NB4 (cell line): Measurements from ENCODE around the gene TMEM89.

Experiments
- DNase-seq: peaks from one replicate; pipeline ENCODE4 v3.0.0; 2010; ENCODE audit warnings: low read depth
- H3K4me3 ChIP-seq: one replicate; pipeline ENCODE4 v1.5.1; 2011; ENCODE audit warnings: mild to moderate bottlenecking, low read depth, low read length, moderate library complexity
- MAX ChIP-seq: IDR thresholded peaks from 2 replicates; pipeline ENCODE4 v1.6.1; 2011; ENCODE audit warnings: low read depth, low read length
- MYC ChIP-seq: IDR thresholded peaks from 2 replicates; pipeline ENCODE4 v1.6.1; 2011; ENCODE audit warnings: low read depth, low read length
- POLR2A ChIP-seq: IDR thresholded peaks from 2 replicates; pipeline ENCODE4 v1.6.1; 2011; ENCODE audit warnings: mild to moderate bottlenecking; ENCODE audit not compliant: insufficient read length; ENCODE audit errors: extremely low read depth
- TF ChIP-seq, protein P1 (sequence below): IDR thresholded peaks from one replicate; pipeline ENCODE4 v1.5.1; 2012; ENCODE audit warnings: low read depth, low read length

The TMEM89 gene

GRCh38 chr3:48636149-48636655 is 14.6 kb upstream of the TMEM89 start:
- TF ChIP-seq MYC (no peak), MAX (no peak)
- TF ChIP-seq, protein P1, sequence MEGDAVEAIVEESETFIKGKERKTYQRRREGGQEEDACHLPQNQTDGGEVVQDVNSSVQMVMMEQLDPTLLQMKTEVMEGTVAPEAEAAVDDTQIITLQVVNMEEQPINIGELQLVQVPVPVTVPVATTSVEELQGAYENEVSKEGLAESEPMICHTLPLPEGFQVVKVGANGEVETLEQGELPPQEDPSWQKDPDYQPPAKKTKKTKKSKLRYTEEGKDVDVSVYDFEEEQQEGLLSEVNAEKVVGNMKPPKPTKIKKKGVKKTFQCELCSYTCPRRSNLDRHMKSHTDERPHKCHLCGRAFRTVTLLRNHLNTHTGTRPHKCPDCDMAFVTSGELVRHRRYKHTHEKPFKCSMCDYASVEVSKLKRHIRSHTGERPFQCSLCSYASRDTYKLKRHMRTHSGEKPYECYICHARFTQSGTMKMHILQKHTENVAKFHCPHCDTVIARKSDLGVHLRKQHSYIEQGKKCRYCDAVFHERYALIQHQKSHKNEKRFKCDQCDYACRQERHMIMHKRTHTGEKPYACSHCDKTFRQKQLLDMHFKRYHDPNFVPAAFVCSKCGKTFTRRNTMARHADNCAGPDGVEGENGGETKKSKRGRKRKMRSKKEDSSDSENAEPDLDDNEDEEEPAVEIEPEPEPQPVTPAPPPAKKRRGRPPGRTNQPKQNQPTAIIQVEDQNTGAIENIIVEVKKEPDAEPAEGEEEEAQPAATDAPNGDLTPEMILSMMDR = no peak
- peak overlapping the region; percentile 67 for H3K4me3 ChIP-seq
- DNase-seq = no peak

- peak within 1 kb of the TSS; percentile 67 for H3K4me3 ChIP-seq
- peak; percentile 98 for DNase-seq
- 0 out of 2 replicates have a peak, but pooled peaks have one; percentile 8 for TF ChIP-seq MAX
- TF ChIP-seq POLR2A = peak; percentile 47
- TF ChIP-seq MYC = 0 out of 2 replicates have a peak, but pooled peaks have one; percentile 16
- TF ChIP-seq, protein P1 = peak; percentile 71
Observed at GRCh38 chr3:48635222-48636021, 13.9 kb upstream of the TMEM89 start, which contains the start of gene SLC26A6. Gene SLC26A6 (minus strand): TSS chr3:48635461. CDS start chr3:48635393, 68 bp downstream.

- peak; percentile 15 for TF ChIP-seq POLR2A
- TF ChIP-seq, protein P1 = no peak
- peak; percentile 84 for DNase-seq
- H3K4me3 ChIP-seq = peak overlapping the region; percentile 60
Observed at GRCh38 chr3:48634661-48635221, 13.2 kb upstream of the TMEM89 start.

DNA sequence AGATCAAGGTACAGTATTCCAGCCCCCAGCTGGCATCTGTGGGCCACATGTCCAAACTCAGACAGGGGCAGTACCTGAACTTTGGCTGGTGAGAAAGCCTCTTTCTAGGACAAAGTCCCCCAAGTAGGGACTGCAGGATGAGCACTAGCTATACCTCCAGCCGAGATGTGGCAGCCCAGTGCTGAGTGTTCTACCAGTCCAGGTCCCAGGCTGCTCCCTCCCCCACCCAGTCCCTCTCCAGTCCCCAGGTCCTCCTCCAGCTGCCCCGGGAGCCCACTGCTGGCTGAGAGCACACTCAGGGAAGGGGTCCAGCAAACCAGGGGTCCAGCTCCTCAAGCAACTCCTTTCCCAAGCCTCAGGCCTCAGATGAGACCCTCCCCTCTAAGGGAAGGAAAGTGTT is 12.2 kb upstream of the TMEM89 start:
- DNase-seq = no peak
- TF ChIP-seq POLR2A (no peak), MYC (no peak), MAX (no peak)
- TF ChIP-seq, protein P1 = no peak
- H3K4me3 ChIP-seq = peak overlapping the region; percentile 60

DNA sequence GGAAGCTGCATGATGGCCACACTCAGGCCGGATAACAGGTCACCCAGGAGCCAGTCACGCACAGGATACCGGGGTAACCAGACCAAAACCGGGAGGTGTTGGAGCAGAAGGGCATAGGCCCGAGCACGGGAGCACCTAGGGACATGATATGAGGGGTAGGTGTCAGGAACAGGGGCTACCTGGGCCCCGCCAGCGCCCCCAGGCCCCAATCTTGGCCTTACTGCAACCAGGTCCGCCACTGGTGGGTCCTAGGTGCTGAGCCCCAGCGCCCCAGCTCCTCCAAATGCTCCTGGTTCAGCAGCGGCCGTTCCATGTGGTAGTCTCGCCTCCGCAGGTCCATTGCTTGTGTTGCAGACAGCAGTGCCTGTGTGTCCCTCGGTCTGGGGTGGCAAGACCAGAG is 11.7 kb upstream of the TMEM89 start:
- TF ChIP-seq POLR2A (no peak), MAX (no peak), MYC (no peak)
- TF ChIP-seq, protein P1 = no peak
- no peak overlapping the region for H3K4me3 ChIP-seq
- DNase-seq = no peak
